HCT116 (cell line): Measurements from ENCODE around the gene SCGB1D2.

ENCODE experiments used
- CTCF ChIP-seq, 3 experiments: fragments of 200-600 bp in 1 of 3; sonication (generic) in 1 of 3; IDR thresholded peaks in 2 of 3; conservative IDR thresholded peaks in 1 of 3; 2 replicates each; pipeline ENCODE4 v1.5.1; 2012 to 2017; ENCODE audit warnings: low read depth in 2 of 3, low read length in 2 of 3, antibody characterized with exemption in 1 of 3, borderline replicate concordance in 1 of 3, control low read depth in 1 of 3, mild to moderate bottlenecking in 1 of 3, mixed read lengths in 1 of 3, mixed run types in 1 of 3, moderate library complexity in 1 of 3; ENCODE audit not compliant: insufficient read depth in 1 of 3
- ELF1 ChIP-seq: IDR thresholded peaks from 2 replicates; pipeline ENCODE4 v1.6.1; 2012; ENCODE audit warnings: low read depth, borderline replicate concordance
- EZH2 ChIP-seq: fragments of 200-600 bp; sonication (generic); IDR thresholded peaks from 2 replicates; pipeline ENCODE4 v1.6.1; 2017; ENCODE audit warnings: antibody characterized with exemption, mixed run types
- JUND ChIP-seq: IDR thresholded peaks from 2 replicates; pipeline ENCODE4 v1.6.1; 2012
- POLR2A ChIP-seq: IDR thresholded peaks from 2 replicates; pipeline ENCODE4 v1.7.0; 2011; ENCODE audit warnings: borderline replicate concordance; ENCODE audit not compliant: insufficient read depth, insufficient read length; ENCODE audit errors: extremely low read depth
- RAD21 ChIP-seq: IDR thresholded peaks from 2 replicates; pipeline ENCODE4 v1.6.1; 2012; ENCODE audit warnings: low read depth, mild to moderate bottlenecking
- SIN3A ChIP-seq: IDR thresholded peaks from 2 replicates; pipeline ENCODE4 v1.6.1; 2012; ENCODE audit warnings: low read depth
- ZBTB33 ChIP-seq: IDR thresholded peaks from 2 replicates; pipeline ENCODE4 v1.6.1; 2011; ENCODE audit warnings: mild to moderate bottlenecking, low read length, moderate library complexity; ENCODE audit not compliant: insufficient replicate concordance; ENCODE audit errors: extremely low read depth
- ZNF274 ChIP-seq: fragments of 200-500 bp; sonication (Bioruptor generic); IDR thresholded peaks from 2 replicates; pipeline ENCODE4 v1.6.1; 2014; ENCODE audit warnings: mild to moderate bottlenecking, low read depth, low read length, inconsistent platforms
- TF ChIP-seq, protein P1 (sequence below): IDR thresholded peaks from 2 replicates; pipeline ENCODE4 v1.6.1; 2012; ENCODE audit warnings: low read depth

DNA sequence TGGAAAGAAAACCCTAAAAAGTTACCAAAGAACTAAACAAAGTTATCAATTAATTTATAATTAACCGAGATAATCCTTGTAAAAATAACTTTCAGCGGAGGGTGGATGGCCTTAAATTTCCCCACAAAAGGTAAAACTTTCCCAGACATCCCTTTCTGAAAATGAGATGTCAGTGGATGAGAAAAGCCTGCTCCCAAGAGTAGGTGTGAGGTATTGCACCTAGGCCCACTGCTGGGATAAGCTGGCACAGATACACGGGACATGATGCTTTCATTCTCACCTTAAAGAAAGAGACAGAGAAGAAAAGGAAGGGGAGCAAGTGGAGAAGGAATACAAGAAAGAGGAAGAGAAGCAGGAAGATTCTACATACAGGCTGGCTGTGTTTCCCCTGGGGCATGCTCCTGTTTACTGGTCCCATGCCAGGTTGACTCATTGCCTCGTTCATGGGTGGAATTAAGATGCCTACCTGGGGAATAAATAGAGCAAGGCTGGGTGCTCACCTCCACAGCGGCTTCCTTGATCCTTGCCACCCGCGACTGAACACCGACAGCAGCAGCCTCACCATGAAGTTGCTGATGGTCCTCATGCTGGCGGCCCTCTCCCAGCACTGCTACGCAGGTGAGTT lies 27.7 kb downstream of the SCGB1D2 start, which contains the start of gene SCGB2A2:
- TF ChIP-seq JUND (no peak), CTCF (IDR thresholded peaks at IDR 0.05 in 2 of 3, conservative IDR thresholded peaks at IDR 0.05 in 1 of 3; ENCODE audit: borderline replicate concordance in 1 of 3, insufficient read depth in 1 of 3, low read depth in 2 of 3, low read length in 2 of 3) (peak; percentile 24 to 62 (median 58); a peak in 5 of 6 replicates), POLR2A (no peak), RAD21 (peak; percentile 47), EZH2 (no peak), ELF1 (no peak), ZBTB33 (no peak), ZNF274 (no peak), SIN3A (no peak)
- TF ChIP-seq, protein P1, sequence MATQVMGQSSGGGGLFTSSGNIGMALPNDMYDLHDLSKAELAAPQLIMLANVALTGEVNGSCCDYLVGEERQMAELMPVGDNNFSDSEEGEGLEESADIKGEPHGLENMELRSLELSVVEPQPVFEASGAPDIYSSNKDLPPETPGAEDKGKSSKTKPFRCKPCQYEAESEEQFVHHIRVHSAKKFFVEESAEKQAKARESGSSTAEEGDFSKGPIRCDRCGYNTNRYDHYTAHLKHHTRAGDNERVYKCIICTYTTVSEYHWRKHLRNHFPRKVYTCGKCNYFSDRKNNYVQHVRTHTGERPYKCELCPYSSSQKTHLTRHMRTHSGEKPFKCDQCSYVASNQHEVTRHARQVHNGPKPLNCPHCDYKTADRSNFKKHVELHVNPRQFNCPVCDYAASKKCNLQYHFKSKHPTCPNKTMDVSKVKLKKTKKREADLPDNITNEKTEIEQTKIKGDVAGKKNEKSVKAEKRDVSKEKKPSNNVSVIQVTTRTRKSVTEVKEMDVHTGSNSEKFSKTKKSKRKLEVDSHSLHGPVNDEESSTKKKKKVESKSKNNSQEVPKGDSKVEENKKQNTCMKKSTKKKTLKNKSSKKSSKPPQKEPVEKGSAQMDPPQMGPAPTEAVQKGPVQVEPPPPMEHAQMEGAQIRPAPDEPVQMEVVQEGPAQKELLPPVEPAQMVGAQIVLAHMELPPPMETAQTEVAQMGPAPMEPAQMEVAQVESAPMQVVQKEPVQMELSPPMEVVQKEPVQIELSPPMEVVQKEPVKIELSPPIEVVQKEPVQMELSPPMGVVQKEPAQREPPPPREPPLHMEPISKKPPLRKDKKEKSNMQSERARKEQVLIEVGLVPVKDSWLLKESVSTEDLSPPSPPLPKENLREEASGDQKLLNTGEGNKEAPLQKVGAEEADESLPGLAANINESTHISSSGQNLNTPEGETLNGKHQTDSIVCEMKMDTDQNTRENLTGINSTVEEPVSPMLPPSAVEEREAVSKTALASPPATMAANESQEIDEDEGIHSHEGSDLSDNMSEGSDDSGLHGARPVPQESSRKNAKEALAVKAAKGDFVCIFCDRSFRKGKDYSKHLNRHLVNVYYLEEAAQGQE, result no peak
